Spleen (tissue), 7 donors: Measurements from ENCODE around the gene DENND1A.

Experiments
- CTCF ChIP-seq, 11 experiments: fragments of 200-600 bp in 7 of 11; fragments of 450-650 bp in 4 of 11; sonication (generic) in 4 of 11; IDR thresholded peaks in 8 of 11; conservative IDR thresholded peaks in 3 of 11; 1 replicate in 7 of 11; 2 replicates in 4 of 11; pipeline versions ENCODE4 v1.4.0 to v1.8.0; 2016 to 2021; ENCODE audit warnings: antibody characterized with exemption in 11 of 11, inconsistent platforms in 4 of 11, mild to moderate bottlenecking in 1 of 11
- POLR2A ChIP-seq, 3 donors: fragments of 450-650 bp; IDR thresholded peaks; one replicate each; pipeline ENCODE4 v1.5.1; 2017; ENCODE audit warnings: antibody characterized with exemption in 3 of 3, mild to moderate bottlenecking in 1 of 3
- donor health status: DM: no; HTN: no; CAD: no; lungs with moderate emphysema.
- donor health status: DM: no; HTN: no; CAD: no.
- donor health status: DM: no; HTN: no; CAD: no.

GRCh38 chr9:123852403-123852802 lies 77.5 kb downstream of the DENND1A start:
- TF ChIP-seq POLR2A (IDR thresholded peaks at IDR 0.05) (no peak), CTCF (IDR thresholded peaks at IDR 0.05 in 8 of 11, conservative IDR thresholded peaks at IDR 0.05 in 3 of 11) (no peak)
